GM18517 (cell line): ENCODE measurements around the gene USP37.

ENCODE experiments used
- ATAC-seq: cut with Tn5 transposase; IDR thresholded peaks from one replicate; pipeline ENCODE4 v1.9.1; 2021; ENCODE audit warnings: mild to moderate bottlenecking, moderate library complexity; ENCODE audit not compliant: unreplicated experiment

USP37 gene

GRCh38 chr2:218404351-218405085 lies 163.6 kb downstream of the USP37 start:
- no peak for ATAC-seq

- ATAC-seq, result no peak
These were observed 164.3 kb downstream of the USP37 start for GRCh38 chr2:218403810-218404209.

- ATAC-seq, result no peak
These were observed 165.2 kb downstream of the USP37 start for GRCh38 chr2:218402911-218403411.

GRCh38 chr2:218402491-218402901 lies 165.7 kb downstream of the USP37 start:
- ATAC-seq, result no peak

GRCh38 chr2:218401890-218402289 lies 166.3 kb downstream of the USP37 start:
- ATAC-seq, result no peak

GRCh38 chr2:218400930-218401881 lies 166.9 kb downstream of the USP37 start:
- ATAC-seq, result no peak
